ENCODE results near the gene AFDN.

- no peak for TF ChIP-seq POLR2A (IDR thresholded peaks at IDR 0.05)
- TF ChIP-seq POLR2AphosphoS5 (IDR thresholded peaks at IDR 0.05), result no peak
- TF ChIP-seq, protein P1, sequence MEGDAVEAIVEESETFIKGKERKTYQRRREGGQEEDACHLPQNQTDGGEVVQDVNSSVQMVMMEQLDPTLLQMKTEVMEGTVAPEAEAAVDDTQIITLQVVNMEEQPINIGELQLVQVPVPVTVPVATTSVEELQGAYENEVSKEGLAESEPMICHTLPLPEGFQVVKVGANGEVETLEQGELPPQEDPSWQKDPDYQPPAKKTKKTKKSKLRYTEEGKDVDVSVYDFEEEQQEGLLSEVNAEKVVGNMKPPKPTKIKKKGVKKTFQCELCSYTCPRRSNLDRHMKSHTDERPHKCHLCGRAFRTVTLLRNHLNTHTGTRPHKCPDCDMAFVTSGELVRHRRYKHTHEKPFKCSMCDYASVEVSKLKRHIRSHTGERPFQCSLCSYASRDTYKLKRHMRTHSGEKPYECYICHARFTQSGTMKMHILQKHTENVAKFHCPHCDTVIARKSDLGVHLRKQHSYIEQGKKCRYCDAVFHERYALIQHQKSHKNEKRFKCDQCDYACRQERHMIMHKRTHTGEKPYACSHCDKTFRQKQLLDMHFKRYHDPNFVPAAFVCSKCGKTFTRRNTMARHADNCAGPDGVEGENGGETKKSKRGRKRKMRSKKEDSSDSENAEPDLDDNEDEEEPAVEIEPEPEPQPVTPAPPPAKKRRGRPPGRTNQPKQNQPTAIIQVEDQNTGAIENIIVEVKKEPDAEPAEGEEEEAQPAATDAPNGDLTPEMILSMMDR (IDR thresholded peaks at IDR 0.05), result no peak
Observed at GRCh38 chr6:167828325-167828956, 1.7 kb downstream of the AFDN start.
